ENCODE measurements around the gene ZNF93.

- no peak for TF ChIP-seq EZH2 (IDR thresholded peaks at IDR 0.05; ENCODE audit: borderline replicate concordance, low read depth, low read length, poor library complexity, severe bottlenecking)
- TF ChIP-seq CTCF (conservative IDR thresholded peaks at IDR 0.05; ENCODE audit: low read depth, low read length), result no peak
These were observed 34.0 kb upstream of the ZNF93 start for GRCh38 chr19:19866611-19867248.

All from A673 (cell line).